HepG2 (cell line): Measurements from ENCODE around the gene GNG7.

ENCODE experiments used
- ASH2L ChIP-seq: fragments of 300-600, 200-600 bp; sonication (generic); IDR thresholded peaks from 2 replicates; pipeline ENCODE4 v1.7.0; 2017; ENCODE audit warnings: low read depth, mild to moderate bottlenecking, moderate library complexity, mixed read lengths, low read length; ENCODE audit not compliant: insufficient read length
- CTCF ChIP-seq: sonication (generic); formaldehyde crosslinking; IDR thresholded peaks from 2 replicates; pipeline ENCODE4 v1.5.0; 2020; ENCODE audit warnings: mild to moderate bottlenecking, missing genetic modification reagents, moderate library complexity
- EP300 ChIP-seq, 3 experiments: sonication (generic) in 1 of 3; formaldehyde crosslinking in 1 of 3; IDR thresholded peaks; 2 replicates each; pipeline versions ENCODE4 v1.5.1 to v1.6.1; 2011 to 2020; ENCODE audit warnings: low read depth in 2 of 3, low read length in 2 of 3, borderline replicate concordance in 1 of 3, improper control_type of control experiment in 1 of 3, mild to moderate bottlenecking in 1 of 3, missing genetic modification reagents in 1 of 3, moderate library complexity in 1 of 3
- LCORL ChIP-seq, 2 experiments: fragments of 450-650 bp in 1 of 2; sonication (generic) in 1 of 2; formaldehyde crosslinking in 1 of 2; IDR thresholded peaks; 2 replicates each; pipeline versions ENCODE4 v1.5.0 to v1.6.1; 2017 to 2020; ENCODE audit warnings: antibody characterized with exemption in 1 of 2, missing genetic modification reagents in 1 of 2
- MAX ChIP-seq: IDR thresholded peaks from 2 replicates; pipeline ENCODE4 v1.6.1; 2012; ENCODE audit warnings: inconsistent platforms
- MAZ ChIP-seq, 2 experiments: sonication (generic) in 1 of 2; formaldehyde crosslinking in 1 of 2; IDR thresholded peaks; 2 replicates each; pipeline versions ENCODE4 v1.5.0 to v1.6.1; 2012 to 2020; ENCODE audit warnings: low read depth in 2 of 2, mild to moderate bottlenecking in 2 of 2, borderline replicate concordance in 1 of 2, improper control_type of control experiment in 1 of 2, low read length in 1 of 2, missing genetic modification reagents in 1 of 2, moderate library complexity in 1 of 2
- SP1 ChIP-seq, 2 experiments: fragments of 450-650 bp in 1 of 2; sonication (generic) in 1 of 2; formaldehyde crosslinking in 1 of 2; IDR thresholded peaks; 2 replicates each; pipeline versions ENCODE4 v1.4.0 to v1.6.1; 2016 to 2020; ENCODE audit warnings: missing genetic modification reagents in 1 of 2
- ZNF431 ChIP-seq: sonication (generic); formaldehyde crosslinking; IDR thresholded peaks from 2 replicates; pipeline ENCODE4 v1.9.0; 2022; ENCODE audit warnings: missing genetic modification reagents, low read depth, mild to moderate bottlenecking, borderline replicate concordance
- ZNF598 ChIP-seq: sonication (generic); formaldehyde crosslinking; IDR thresholded peaks from 2 replicates; pipeline ENCODE4 v1.5.1; 2020; ENCODE audit warnings: mild to moderate bottlenecking, missing genetic modification reagents, borderline replicate concordance
- ZSCAN21 ChIP-seq: sonication (generic); formaldehyde crosslinking; IDR thresholded peaks from 2 replicates; pipeline ENCODE4 v1.8.0; 2022; ENCODE audit warnings: mild to moderate bottlenecking, missing genetic modification reagents, moderate library complexity, borderline replicate concordance
- TF ChIP-seq, protein P1 (sequence below): IDR thresholded peaks from 2 replicates; pipeline ENCODE4 v1.6.1; 2016; ENCODE audit warnings: low read depth, borderline replicate concordance

- TF ChIP-seq ZNF431 (CRISPR knock-in tag) (no peak), CTCF (CRISPR knock-in tag) (no peak), ASH2L (no peak), ZNF598 (no peak), MAZ (IDR thresholded peaks at IDR 0.05; ENCODE audit: borderline replicate concordance, low read depth, low read length) (no peak), MAZ (CRISPR knock-in tag; IDR thresholded peaks at IDR 0.05; ENCODE audit: low read depth) (no peak), EP300 (IDR thresholded peaks at IDR 0.05; ENCODE audit: low read depth in 2 of 2, low read length in 2 of 2) (no peak), EP300 (CRISPR knock-in tag; IDR thresholded peaks at IDR 0.05; ENCODE audit: borderline replicate concordance) (no peak), ZSCAN21 (no peak), SP1 (IDR thresholded peaks at IDR 0.05) (no peak), SP1 (CRISPR knock-in tag; IDR thresholded peaks at IDR 0.05) (no peak), LCORL (IDR thresholded peaks at IDR 0.05) (no peak), LCORL (CRISPR knock-in tag; IDR thresholded peaks at IDR 0.05) (no peak), MAX (no peak)
- TF ChIP-seq, protein P1, sequence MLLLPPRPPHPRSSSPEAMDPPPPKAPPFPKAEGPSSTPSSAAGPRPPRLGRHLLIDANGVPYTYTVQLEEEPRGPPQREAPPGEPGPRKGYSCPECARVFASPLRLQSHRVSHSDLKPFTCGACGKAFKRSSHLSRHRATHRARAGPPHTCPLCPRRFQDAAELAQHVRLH = no peak
These were observed 29.7 kb upstream of the GNG7 start for GRCh38 chr19:2732157-2732725.
